SIG-M5 (cell line): ENCODE measurements around the gene KCNIP4.

ENCODE experiments used
- DNase-seq: peaks from one replicate; lab custom pipeline; 2025; lab: John Stamatoyannopoulos, UW

KCNIP4 gene

DNA sequence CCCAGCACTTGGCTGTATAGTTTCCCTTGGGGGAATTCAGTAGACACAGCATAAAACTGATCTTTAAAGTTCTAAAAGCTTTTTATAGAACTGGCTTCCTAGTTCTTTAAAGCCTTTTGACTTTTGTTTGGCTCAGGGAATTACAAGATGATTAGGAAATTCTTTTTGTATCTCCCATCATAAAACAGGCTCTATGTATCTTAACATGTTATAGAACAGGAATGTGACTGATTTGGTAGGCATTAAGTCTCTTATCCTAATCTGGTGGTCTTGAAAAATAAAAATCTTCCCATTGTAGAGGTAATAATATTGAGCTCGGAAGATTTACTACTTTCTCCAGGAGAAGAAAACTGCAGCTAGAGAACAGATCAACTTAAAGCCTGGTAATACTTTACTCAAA is 262.7 kb downstream of the KCNIP4 start:
- no peak for DNase-seq

DNA sequence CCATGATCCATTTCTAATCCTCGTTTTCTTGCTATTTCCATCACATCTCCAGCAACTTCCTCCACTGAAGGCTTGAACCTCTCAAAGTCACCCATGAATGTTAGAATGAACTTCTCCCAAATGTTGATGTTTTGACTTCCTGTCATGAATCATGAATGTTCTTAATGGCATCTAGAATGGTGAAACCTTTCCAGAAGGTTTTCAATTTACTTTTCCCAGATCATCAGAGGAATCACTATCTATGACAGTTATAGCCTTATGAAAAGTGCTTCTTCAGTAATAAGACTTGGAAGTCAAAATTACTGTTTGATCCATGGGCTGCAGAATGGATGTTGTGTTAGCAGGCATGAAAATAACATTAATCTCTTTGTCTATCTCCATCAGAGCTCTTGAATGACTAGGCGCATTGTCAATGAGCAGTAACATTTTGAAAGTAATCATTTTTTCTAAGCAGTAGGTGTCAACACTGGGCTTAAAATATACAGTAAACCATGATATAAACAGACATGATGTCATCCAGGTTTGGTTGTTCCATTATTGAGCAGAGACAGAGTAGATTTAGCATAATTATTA is 268.2 kb downstream of the KCNIP4 start:
- no peak for DNase-seq

DNA sequence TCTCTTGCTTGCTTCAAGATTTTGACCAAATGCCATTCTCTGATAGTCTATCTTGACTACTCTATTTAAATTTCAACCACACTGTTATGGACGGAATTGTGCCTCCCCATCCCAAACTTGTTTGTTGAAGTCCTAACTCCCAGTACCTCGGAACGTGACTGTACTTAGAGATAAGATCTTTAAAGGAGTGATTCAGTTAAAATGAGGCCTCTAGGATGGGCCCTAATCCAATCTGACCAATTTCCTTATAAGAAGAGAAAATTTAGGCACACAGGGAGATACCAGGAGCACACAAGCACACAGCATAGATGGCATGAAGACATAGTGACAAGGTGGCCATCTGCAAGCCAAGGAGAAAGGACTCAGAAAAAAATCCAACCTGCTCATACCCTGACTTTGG is 269.9 kb downstream of the KCNIP4 start:
- no peak for DNase-seq

DNA sequence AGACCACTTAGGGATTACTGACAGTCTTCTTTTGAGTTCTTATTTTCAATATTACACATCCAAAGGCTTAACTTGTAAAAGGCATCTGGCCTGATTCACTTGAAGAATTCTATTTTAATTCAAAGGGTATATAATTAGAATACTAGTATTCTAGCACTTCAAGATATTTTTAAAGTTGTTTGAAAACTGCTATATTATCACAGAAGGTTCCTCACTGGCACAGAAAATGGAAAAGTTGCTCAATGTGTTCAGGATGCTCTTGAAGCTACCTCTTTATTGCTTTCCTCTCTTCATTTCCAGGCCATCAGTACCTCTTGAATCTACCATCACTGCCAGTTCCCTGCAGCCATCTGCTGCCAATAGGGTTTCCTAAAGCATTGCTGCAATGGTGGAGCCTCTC is 271.4 kb downstream of the KCNIP4 start:
- DNase-seq, result no peak

DNA sequence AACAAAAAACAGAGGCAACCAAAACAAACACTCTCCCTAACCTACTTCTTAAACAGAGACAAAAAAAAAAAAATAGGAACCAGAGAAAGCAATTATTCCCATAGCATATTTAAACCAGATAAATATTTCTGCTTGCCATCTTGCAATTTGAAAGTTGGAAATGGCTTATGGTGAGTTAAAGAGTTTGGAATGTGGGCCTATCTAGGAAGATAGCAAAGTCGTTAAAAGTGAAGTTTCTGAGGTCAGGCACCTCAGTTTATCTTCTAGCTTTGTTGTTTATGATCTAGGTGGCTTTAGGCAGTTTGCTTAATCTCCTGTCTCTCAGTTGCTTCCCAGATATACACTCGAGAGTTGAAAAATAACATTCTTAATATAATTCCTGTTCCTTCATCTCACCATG is 284.2 kb downstream of the KCNIP4 start:
- DNase-seq, result no peak

DNA sequence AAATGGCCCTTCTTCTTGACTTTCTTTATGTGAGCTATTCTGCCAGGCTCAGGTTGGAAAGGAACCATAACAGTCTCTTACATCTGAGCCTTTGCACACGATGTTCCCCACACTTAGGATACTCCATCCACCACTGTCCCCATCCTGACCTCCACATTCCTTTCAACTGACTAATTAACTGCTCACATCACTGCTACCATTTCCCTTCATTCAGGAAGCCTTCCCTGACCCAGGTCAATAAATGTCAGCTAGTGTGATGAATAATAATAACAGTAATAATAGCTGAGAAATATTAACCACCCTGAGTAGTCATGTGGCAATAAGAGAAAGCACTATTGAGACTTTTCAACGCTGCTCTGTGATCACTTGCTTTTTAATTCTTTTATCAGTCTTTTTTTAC is 291.7 kb downstream of the KCNIP4 start:
- no peak for DNase-seq

DNA sequence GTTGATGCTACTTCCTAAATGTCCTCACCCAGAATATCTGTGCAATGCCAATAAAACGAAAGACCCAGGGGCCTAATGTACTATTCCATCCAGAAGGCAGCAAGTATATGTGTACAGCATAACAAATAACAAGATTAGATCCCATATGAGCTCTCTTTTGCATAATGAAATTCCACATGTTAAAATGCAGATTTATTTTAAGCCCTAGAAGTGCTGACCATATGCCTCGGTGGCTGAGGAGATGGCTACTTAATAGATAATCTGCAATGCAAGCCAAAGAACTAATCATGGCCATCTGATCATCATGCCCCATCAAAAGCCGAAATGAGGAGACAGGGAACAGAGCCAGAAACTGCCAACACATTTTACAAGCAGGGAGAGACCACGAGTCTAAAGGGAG is 293.5 kb downstream of the KCNIP4 start:
- DNase-seq, result no peak

DNA sequence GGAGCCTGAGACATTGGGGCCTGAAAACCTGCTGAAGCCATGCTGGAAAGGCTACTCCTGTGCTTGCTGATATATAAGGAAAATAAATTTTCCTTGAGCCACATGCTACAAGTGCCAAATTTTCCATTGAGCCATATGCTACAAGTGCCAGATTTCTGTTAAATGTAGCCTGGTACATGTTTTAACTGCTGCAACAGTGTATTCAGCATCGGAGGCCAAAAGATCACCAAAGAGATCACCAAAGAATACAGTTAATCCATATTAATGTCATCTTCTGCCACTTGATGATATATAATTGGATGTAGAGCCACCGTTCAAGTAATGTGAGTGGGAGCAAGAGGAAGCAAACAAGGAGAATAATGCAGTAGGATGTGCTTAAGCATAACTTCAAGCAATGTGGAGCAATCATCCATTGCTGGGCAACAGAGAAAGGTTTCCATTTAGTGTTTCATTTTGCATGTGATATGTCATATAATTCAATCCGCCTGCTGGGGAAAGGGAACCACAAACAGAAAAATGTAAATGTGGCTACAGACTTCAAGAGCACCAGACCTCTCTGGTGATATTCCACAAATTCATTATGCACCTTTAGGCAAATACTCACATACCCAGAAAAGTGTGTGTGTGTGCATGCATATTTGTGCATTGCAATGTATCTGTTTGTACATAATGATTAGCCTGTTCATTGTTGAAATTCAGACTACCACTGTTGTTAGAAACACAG is 295.9 kb downstream of the KCNIP4 start:
- no peak for DNase-seq

DNA sequence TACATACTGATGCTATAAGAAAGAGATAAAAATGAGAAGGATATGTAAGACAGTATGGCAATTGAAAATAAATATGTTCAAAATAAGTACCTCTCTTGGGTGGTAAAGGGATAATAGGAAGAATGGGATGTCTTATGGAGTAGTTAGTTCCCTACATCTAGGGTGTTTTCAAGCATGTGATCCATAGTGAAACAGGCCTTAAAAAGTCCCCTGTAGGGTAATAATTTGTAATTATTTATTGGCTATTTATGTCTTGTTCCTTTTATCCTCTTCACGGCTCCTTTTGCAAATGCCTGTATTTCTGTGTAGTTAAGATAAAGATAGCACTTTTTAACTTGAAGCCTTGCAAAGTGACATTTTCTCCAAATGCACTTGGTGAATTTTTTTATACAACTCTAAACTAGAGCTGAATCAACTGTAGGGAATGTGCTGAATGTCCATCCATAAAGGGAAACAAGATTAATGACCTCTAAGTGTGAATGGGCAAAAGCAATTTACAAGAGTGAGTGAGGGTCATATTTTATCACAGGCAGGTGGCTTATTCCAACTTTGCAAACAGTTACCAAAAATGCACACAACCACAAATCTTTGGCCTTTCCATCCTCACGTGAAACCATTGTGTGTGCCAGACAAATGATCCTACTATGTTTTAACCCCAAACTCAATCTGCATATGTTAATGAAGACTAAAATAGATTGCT is 299.0 kb downstream of the KCNIP4 start:
- DNase-seq, result no peak

DNA sequence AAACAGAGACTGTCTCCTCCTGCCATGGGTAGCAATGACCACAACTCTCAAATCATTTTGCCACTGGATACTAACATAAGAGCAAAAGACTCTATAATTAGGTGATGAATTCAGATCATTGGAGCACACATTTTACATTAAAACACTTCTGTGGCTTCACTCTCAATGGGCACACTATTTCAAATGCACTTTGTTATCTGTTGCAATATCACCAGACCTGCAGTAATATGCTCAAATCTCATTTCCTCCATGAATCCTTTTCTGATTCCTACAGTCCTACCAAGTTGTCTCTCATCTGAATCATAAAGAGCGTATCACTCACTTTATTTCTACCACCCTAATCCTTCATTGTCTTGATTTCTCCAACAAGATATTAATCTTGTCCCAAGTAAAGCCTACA is 302.8 kb downstream of the KCNIP4 start:
- no peak for DNase-seq

DNA sequence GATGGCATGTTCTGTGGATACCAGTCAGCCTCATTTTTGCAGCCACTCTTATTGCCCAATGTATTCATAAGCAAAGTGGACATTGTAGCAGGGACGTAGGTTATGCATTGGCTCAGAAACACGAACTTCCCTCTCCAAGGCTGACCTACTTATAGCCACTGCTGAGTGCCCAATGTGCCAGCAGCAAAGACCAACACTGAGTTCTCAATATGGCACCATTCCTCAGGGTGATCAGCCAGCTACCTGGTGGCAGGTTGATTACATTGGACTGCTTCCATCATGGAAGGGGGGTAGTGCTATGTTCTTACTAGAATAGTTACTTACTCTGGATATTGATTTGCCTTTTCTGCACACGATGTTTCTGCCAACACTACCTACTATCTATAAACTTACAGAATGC is 306.9 kb downstream of the KCNIP4 start:
- DNase-seq, result no peak

DNA sequence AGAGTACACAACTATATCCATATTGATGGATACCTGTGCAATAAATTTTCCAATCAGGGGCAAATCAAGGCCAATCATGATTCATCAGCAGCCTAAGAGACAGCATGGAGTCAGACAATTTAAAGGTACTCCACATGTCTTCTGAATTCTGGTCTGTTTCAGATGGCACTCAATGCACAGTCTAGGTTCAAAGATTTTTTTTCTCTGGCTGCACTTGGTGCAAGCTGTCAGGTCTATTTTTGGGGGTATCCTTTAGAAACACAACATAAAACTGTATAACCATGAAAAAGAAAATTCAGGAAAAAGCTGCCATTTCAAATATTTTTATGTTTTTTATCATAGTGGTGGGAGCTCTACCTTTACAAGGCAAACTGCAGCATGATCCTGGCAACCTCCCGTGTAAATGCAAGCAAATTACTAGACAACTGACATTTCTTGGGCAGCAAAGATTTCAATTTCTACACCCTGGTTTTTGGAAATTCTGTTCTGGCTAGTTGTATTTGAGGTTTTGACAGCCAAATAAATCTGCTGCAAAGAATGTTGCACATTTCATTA is 310.3 kb downstream of the KCNIP4 start:
- no peak for DNase-seq

DNA sequence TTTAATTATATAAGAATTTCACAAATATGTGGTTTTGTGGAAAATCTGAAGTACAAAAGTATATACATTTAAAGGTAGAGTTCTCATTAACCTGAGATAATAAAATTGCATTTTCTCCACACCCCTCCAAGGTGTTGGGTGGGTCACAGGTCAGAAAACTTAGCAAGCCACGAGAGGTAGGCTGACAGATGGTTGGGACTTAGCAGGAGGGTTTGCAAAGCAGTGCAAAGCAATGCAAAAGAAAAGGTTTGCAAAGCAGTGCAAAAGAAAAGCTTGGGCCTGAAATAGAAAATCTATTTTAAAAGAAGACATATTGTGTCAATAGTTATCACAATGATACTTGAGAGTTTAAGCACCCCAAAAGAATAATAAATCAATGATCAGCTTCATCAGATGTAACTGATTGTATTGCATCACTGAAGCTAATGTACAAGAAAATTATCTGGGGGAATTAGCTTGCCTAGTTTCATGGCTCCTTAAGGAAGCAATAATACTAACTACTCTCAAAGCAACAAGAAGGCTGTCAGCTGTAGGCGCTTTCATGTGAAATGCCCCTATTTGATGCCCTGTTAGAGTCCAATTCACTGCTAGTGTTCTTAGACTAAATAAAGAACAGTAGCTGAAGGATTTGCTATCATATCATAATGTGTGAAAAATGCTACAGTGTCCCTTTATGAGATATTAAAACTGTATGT is 319.5 kb downstream of the KCNIP4 start:
- no peak for DNase-seq

DNA sequence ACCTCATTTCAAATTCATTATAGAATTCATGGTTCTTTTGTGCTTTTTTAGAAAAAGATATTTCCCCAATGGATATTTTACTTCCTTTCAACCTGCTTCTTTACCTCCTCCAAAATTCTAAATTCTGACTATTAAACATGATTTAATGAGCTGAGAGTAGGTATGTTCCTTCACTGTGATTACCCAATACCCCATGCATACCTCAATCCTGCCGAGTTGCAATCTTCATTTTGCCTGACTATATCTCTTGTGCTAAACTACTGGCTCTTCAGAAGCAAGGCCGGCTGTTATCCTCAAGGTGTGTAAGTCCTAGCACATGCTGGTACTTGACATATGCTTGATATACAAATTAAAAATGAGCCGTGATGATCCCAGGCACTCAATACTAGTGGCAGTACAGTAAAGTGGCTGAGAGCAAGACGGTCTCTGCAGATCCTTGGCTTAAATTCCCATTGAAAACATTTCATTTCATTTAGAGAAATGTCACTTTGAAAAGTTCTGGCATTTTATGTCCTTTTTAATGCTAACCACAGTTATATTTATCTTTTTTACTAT is 320.4 kb downstream of the KCNIP4 start:
- no peak for DNase-seq

DNA sequence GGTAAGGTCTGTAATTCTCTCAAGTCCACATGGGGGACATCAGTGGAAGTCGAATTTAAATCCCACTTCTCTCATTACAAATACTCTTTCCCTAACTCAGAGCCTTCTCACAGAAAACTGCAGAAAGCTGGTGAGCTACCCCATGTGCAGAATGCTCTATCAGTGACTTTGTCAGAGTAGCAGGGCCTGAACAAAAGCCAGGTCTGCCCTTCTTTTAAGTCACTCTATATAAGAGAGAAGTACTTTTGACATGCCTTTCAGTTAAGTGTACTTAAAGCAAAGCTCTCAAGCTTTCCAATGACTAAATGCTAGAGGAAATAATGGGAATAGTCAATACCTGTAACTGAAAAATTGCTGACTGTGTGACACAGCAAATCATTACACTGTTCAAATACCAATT is 323.1 kb downstream of the KCNIP4 start:
- DNase-seq, result no peak

DNA sequence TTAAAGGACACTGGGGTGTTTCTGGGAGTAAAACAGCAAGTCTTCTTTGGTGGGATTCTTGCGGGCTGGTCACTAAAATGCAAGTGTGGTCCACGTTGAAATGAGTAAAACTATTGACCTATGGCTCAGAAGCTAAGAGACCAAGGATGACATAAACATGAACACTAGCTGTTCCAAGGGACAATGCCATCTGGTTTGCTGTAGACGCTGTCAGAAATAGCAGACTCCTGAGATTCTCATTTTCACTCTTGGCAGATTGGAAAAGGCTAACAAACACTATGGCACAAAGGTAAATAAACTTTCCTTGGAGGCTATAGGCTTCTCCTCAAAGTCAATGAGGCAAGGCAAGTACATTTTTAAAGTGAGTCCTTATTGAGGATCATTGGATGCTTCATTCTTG is 343.6 kb downstream of the KCNIP4 start:
- DNase-seq, result no peak

DNA sequence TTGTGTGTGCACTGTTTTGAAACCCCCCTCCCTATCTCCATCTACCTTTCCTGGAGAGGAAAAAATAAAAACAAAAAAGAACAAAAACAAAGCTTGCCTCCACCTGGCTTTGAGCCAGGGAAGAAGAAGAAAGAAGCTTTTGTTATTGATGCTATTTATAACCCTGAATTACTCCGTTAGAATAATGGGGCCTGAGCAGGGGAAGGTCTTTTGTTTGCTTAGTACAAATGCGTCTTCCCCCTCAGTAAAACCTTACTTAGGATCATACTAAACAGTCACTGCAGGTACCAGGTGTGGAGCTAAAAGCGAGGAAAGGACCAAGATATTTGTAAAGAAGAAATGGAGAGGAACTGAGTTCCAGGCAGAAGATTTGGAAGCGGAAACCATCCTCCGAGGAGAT is 352.1 kb downstream of the KCNIP4 start:
- DNase-seq, result no peak

DNA sequence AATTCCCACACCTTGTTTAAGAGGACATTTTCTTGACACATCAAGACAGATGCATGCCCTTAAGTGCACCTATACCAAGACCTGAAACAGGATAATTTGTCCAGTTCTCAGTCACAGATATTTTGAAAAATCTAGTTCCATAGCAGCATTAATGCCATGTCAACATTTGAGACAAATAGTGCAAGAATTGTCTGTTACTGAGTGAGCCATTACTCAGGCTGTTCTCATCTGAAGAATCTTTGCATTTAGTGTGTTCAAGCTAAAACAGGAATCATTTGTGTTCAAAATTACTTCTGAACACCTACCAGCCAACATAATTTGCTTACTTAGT is 354.9 kb downstream of the KCNIP4 start:
- DNase-seq, result no peak

DNA sequence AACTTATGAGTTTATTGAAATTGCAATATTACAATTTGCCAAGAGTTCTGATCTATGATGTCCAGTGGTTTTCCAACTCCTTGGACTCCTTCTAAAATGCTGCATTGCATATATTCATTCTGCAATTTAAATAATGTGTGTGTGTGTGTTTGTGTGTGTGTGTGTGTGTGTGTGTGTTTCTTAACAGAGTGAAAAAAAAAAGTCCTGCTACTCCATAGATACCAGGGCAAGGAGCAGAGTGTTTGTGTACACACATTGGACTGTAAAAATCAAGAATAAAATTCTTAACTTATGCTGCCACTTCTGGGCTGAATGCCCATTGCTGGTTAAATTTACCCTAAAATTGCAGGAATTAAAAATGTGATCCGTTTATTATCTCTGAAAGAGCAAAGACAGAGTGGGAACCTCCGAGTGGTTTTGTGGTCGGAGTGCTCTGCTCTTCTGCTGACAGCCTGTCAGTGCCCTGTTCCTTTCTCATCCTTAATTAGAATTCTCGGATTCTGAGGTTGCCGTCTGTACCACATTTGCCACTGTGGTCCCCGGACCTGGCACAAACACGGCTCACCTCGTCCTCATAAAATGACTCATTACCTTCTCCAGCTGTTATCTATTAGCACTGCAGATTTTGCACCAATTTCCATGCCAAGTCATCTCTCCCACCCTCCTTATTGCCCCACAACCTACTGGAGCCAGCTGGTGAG is 355.5 kb downstream of the KCNIP4 start:
- no peak for DNase-seq

DNA sequence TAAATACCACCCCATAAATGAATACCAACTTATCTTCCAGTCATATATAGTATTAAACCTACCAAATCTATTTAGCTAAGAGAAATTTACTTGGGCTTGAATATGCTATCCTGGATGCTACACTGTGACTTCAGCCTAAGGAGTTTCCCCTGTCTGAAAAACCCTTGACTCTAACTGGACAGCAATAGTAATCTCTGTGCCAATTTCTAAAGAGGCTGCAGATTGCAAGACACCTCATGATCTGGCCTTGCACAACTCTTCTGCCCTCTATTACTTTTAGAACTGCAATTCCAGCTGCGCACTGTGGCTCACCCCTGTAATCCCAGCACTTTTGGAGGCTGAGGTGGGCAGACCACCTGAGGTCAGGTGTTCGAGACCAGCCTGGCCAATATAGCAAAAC is 371.5 kb downstream of the KCNIP4 start:
- no peak for DNase-seq

DNA sequence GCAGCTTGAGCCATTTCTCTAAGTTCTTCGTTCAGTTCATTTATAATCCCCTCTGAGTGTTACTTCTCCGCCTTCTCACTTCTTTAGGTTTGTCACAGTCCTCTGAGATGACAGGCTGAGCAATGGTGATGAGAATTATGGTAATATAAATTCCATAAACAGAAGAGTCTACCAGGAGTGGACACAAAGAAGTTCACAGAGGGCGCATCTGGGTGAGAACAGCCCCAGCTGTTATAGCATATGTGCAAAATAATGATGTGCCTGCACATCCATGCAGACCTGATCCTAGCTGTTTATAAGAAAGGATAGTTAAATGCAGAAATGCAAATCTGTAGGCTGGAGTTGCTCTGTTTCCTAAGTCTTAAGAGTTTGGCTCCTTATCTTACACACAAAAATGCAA is 377.5 kb downstream of the KCNIP4 start:
- no peak for DNase-seq

DNA sequence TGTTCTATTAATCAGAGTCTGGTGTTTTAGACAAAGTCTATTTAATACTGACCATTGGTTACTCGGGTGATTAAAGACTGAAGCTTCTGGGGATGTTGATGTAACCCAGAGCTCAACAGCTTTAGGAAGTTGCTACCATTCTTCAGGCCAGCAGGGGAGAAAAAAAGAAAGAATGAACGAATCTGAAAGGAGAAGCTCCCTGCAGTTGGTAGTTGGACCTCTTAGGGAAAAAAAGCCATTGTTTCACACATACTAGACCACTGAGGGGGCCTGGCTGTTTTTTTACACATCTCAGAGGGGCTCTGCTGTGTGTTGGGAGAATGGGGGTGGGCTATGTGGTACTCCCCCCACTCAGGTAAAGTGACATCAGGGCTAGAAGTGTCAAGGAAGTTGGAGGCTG is 378.9 kb downstream of the KCNIP4 start:
- DNase-seq, result no peak
